Activated naive CD4-positive, alpha-beta T cell treated with anti-CD3 and anti-CD28 coated beads, Interleukin-2, amount 50 U/mL, for 24 hours (primary cell): Measurements from ENCODE around the gene ANO10.
"Not testable (repeated sequence)": the region's sequence is repeated elsewhere in the genome, so short reads cannot be mapped to it uniquely, and the experiment has no call there.

ENCODE experiments used
- H3K27ac Mint-ChIP-seq: one replicate; pipeline ENCODE4 v1.8.0; 2021; ENCODE audit warnings: mild to moderate bottlenecking, mixed read lengths
- H3K27me3 Mint-ChIP-seq: one replicate; pipeline ENCODE4 v1.8.0; 2021; ENCODE audit warnings: mixed read lengths
- H3K36me3 Mint-ChIP-seq: one replicate; pipeline ENCODE4 v1.8.0; 2021; ENCODE audit warnings: mixed read lengths
- H3K4me1 Mint-ChIP-seq: one replicate; pipeline ENCODE4 v1.8.0; 2021; ENCODE audit warnings: mixed read lengths
- H3K4me3 Mint-ChIP-seq: one replicate; pipeline ENCODE4 v1.8.0; 2021; ENCODE audit warnings: mild to moderate bottlenecking, mixed read lengths
- H3K9me3 Mint-ChIP-seq: one replicate; pipeline ENCODE4 v1.8.0; 2021; ENCODE audit warnings: mixed read lengths

Gene ANO10

GRCh38 chr3:43558171-43558570 is 63.6 kb downstream of the ANO10 start:
- Mint-ChIP-seq H3K27ac (no peak overlapping the region), H3K4me1 (no peaks in the 10 kb centered on the region), H3K36me3 (peaks cover 14% of the 10 kb centered on the region)

DNA sequence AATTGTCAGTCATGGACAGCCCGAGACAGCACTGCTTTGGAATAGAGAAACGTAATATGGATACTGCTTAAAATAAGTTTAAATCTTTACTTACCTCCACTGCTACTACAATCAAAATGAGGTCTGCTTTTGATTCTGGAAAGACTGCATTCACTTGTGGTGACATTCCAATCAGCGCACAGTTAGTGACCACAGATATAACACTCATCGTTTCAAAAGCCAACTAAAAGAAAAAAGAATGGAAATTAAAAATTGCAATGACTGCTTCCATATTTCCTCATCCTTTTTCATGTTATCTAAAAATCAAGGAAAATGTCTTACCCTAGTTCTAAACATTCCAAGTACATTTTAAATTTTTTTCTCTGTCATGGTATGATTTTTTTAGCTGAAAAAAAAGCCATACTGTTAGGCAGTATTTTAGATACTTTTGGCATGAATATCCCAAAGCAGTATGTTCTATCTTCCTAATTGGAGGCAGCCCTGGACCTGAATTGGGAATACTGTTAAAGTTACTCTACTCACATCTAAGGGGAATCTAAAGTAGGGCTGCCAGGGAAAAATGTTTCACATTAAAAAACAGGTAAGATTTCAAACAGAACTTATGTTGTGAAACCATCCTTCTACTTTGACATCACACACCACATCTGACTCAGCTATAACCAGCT is 72.1 kb downstream of the ANO10 start:
- Mint-ChIP-seq H3K27ac (no peak overlapping the region), H3K4me3 (no peak overlapping the region), H3K9me3 (no peaks in the 10 kb centered on the region), H3K4me1 (no peaks in the 10 kb centered on the region), H3K36me3 (peaks cover 8% of the 10 kb centered on the region), H3K27me3 (no peaks in the 10 kb centered on the region)

More at GRCh38 chr3:43558171-43558570, 63.6 kb downstream of the ANO10 start:
- no peak overlapping the region for H3K4me3 Mint-ChIP-seq
- no peaks in the 10 kb centered on the region for H3K27me3 Mint-ChIP-seq
- H3K9me3 Mint-ChIP-seq, result no peaks in the 10 kb centered on the region

DNA sequence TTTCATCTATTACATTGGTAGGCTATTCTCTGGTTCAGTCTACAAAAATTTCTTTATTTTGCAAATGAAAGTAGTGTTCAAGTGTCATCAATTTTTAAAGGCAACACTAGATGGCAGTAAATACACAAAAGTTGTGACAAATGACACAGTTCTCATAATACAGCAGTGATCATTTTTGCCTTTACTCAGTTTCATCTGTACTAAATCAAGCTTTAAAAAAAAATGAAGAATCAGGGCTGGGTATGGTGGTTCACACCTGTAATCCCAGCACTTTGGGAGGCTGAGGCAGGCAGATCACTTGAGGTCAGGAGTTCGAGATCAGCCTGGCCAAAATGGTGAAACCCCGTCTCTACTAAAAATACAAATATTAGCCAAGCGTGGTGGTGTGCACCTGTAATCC is 77.5 kb downstream of the ANO10 start:
- H3K4me3 Mint-ChIP-seq, H3K36me3 Mint-ChIP-seq, H3K27ac Mint-ChIP-seq, H3K4me1 Mint-ChIP-seq, H3K27me3 Mint-ChIP-seq, H3K9me3 Mint-ChIP-seq: not testable (repeated sequence)

DNA sequence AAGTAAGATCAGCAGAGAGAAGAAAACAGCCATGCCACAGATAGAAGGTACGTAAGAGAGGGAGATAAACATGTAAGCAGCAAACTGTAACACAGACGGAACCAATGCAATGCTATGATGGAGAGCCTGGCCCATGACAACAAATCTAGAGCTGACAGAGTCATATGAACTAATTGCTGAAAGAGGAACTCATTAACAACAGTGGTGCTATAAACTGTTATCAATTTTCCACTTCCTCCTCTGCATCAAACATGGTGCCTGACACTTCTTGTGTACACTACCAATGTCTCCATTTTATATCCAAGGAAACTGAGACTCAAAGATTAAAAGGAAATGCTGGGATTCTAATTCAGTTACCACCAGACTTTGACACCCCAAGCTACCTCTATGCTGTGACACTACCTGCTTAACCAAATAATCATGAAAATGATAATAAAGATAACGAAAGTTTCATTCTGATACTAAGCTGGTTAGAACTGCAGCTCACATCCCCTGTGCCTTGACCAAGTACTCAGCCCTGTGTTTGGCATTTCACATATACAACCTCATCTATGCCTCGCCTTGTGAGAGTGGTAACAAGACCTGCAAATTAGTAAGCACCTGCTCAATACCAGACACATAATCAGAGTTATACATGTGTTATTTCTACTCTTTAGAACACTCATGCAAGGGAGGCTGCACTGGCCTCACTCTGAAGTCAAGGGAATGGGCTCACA is 79.3 kb downstream of the ANO10 start:
- Mint-ChIP-seq H3K4me3 (no peak overlapping the region), H3K27ac (no peak overlapping the region), H3K9me3 (no peaks in the 10 kb centered on the region), H3K27me3 (no peaks in the 10 kb centered on the region), H3K36me3 (peaks cover 4% of the 10 kb centered on the region), H3K4me1 (no peaks in the 10 kb centered on the region)

- no peak overlapping the region for H3K27ac Mint-ChIP-seq
- no peak overlapping the region for H3K4me3 Mint-ChIP-seq
- no peaks in the 10 kb centered on the region for H3K27me3 Mint-ChIP-seq
- no peaks in the 10 kb centered on the region for H3K36me3 Mint-ChIP-seq
- H3K9me3 Mint-ChIP-seq, result no peaks in the 10 kb centered on the region
- no peaks in the 10 kb centered on the region for H3K4me1 Mint-ChIP-seq
Measured at GRCh38 chr3:43540624-43541023, 81.2 kb downstream of the ANO10 start.

DNA sequence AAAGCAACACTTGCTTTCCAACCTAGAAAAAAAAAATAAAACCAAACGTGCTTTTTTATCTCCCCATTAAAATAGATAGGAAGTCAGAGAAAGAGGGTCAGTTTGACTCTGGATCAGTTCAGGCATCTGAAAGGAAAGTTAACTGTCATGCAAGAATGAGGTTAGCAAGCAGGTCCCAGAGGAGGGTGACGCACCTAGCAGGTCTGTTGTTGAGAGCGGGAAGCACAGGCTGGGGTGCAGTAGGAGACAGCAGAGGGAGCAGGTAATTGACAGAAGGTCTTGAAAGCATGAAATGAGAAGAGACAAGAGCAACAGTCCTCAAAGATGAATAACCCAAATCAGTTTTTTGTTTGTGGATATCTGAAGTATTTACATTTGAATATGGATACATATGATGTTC is 82.5 kb downstream of the ANO10 start:
- H3K4me3 Mint-ChIP-seq, result no peak overlapping the region
- H3K9me3 Mint-ChIP-seq, result no peaks in the 10 kb centered on the region
- no peaks in the 10 kb centered on the region for H3K27me3 Mint-ChIP-seq
- H3K4me1 Mint-ChIP-seq, result no peaks in the 10 kb centered on the region
- H3K27ac Mint-ChIP-seq, result no peak overlapping the region
- no peaks in the 10 kb centered on the region for H3K36me3 Mint-ChIP-seq

DNA sequence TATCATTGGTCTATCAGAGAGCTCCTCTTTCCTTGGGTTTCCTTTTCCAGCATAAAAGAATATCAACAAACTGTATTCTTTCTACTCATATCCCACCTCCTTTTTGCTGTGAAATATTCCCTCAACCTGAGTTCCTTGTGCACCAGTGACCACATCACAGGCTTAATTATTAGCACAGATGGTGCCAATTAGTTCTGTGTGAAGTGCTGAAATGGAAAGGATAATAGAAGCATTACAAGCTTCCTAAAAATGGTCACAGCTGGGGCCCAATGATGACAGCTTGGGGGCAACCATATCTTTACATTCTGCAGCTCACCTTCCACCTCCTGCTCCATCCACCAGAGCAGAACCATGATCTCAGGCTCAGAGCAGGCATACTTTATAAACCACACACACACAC is 84.6 kb downstream of the ANO10 start:
- Mint-ChIP-seq H3K4me3 (no peak overlapping the region), H3K4me1 (no peaks in the 10 kb centered on the region)

DNA sequence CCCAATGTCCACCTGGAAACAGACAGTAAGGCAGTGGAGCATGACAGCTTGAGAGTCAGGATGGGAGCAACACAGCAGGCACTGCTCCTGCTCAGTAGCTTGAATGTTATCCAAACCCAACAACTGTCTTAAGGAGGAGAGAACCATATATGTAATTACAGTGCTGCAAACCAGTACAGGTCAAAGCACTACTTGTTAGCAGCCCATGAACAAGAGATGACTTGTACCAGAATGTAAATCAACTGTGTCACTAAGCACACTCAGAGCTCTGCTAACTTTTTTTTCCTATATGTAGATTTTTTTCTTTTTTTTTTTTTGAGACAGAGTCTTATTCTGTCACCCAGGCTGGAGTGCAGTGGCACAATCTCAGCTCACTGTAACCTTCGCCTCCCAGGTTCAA is 87.1 kb downstream of the ANO10 start:
- no peaks in the 10 kb centered on the region for H3K36me3 Mint-ChIP-seq

More for the DNA sequence above, 84.6 kb downstream of the ANO10 start:
- H3K36me3 Mint-ChIP-seq, result no peaks in the 10 kb centered on the region
- H3K27ac Mint-ChIP-seq, result no peak overlapping the region
- no peaks in the 10 kb centered on the region for H3K9me3 Mint-ChIP-seq
- no peaks in the 10 kb centered on the region for H3K27me3 Mint-ChIP-seq

GRCh38 chr3:43533009-43533408 is 88.8 kb downstream of the ANO10 start:
- Mint-ChIP-seq H3K36me3 (peaks cover 5% of the 10 kb centered on the region), H3K4me1 (no peaks in the 10 kb centered on the region), H3K27me3 (no peaks in the 10 kb centered on the region), H3K4me3 (no peak overlapping the region), H3K9me3 (peaks cover 6% of the 10 kb centered on the region), H3K27ac (no peak overlapping the region)

More for the DNA sequence above, 87.1 kb downstream of the ANO10 start:
- Mint-ChIP-seq H3K27ac (no peak overlapping the region), H3K4me1 (no peaks in the 10 kb centered on the region), H3K27me3 (no peaks in the 10 kb centered on the region), H3K4me3 (no peak overlapping the region), H3K9me3 (no peaks in the 10 kb centered on the region)

GRCh38 chr3:43531835-43532234 is 90.0 kb downstream of the ANO10 start:
- Mint-ChIP-seq H3K4me1 (no peaks in the 10 kb centered on the region), H3K4me3 (no peak overlapping the region), H3K27me3 (no peaks in the 10 kb centered on the region), H3K27ac (no peak overlapping the region), H3K9me3 (peaks cover 13% of the 10 kb centered on the region), H3K36me3 (peaks cover 7% of the 10 kb centered on the region)

DNA sequence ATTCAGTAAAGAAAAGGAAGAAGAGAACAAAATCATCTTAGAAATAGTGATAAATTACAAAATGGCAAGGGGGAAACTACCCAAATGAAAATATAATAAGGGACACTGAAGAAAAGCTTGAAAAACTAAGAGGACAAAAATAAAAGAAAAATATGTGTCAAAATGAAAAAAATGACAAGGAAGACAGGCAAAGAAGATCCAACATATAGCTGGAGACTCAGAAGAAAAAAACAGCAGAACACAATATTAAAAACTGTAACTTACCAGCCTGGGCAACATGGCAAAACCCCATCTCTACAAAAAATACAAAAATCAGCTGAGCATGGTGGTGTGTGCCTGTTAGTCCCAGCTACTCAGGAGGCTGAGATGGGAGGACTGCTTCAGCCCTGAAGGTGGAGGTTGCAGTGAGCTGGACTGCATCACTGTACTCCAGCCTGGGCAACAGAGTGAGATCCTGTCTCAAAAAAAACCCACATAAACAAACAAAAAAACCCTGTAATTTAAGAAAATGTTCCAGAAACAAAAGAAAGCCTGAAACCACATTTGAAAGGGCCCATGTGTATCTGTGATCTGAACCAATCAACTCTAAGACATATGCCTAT is 93.2 kb downstream of the ANO10 start:
- Mint-ChIP-seq H3K36me3 (peaks cover 7% of the 10 kb centered on the region), H3K4me1 (no peaks in the 10 kb centered on the region), H3K27ac (no peak overlapping the region), H3K4me3 (no peak overlapping the region), H3K27me3 (no peaks in the 10 kb centered on the region), H3K9me3 (peaks cover 13% of the 10 kb centered on the region)

DNA sequence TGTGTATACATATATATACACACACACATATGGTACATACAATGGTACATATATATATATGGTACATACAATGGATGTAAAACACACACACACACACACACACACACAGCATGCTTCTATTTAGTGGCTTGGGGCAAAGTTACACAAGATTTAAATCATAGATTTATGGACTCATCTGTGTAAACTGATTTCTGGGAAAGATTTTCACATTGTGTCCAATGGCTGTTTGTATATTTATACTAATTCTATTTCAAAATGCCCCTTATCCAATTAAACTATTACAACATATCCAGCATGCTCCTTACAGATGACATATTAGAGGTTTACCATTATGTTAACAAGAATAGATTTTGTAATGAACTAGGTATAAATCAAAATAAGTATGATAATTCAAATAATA is 94.9 kb downstream of the ANO10 start:
- no peak overlapping the region for H3K27ac Mint-ChIP-seq
- peaks cover 7% of the 10 kb centered on the region for H3K36me3 Mint-ChIP-seq
- no peak overlapping the region for H3K4me3 Mint-ChIP-seq
- H3K9me3 Mint-ChIP-seq, result peaks cover 13% of the 10 kb centered on the region
- H3K27me3 Mint-ChIP-seq, result no peaks in the 10 kb centered on the region
- no peaks in the 10 kb centered on the region for H3K4me1 Mint-ChIP-seq

DNA sequence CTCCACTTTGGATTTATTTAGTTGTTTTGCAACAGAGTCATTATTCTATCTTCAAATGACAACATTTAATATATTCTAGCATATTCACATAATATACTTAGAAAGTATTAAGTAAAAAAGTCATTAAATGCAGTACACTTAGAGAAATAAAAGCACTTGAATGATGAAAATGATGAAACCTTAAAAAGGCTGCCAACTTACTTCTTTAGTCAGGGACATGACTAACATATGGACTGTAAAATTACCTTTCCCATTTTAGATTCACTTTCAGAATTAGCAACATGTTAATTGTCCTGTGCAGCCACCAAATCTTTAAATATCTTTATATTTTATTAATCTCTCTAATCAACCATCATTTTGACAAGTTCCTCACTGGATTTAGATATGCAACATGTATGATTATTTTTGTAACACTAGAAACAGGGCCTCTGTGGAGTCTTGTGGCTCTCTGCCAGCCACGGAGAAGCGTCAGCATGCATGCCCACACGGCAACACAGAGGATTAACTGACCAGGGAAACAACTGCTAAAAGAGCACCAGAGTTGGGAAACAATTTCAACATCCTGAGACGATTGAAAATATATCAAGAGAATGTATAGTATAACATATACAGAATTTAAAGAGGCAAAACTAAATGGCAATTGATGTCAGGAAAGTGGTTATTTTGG is 95.7 kb downstream of the ANO10 start:
- no peak overlapping the region for H3K27ac Mint-ChIP-seq
- H3K36me3 Mint-ChIP-seq, result peaks cover 10% of the 10 kb centered on the region
- no peaks in the 10 kb centered on the region for H3K27me3 Mint-ChIP-seq
- H3K4me3 Mint-ChIP-seq, result no peak overlapping the region
- peaks cover 13% of the 10 kb centered on the region for H3K9me3 Mint-ChIP-seq
- no peaks in the 10 kb centered on the region for H3K4me1 Mint-ChIP-seq

GRCh38 chr3:43525386-43525785 is 96.4 kb downstream of the ANO10 start:
- H3K9me3 Mint-ChIP-seq, result peaks cover 13% of the 10 kb centered on the region
- no peaks in the 10 kb centered on the region for H3K27me3 Mint-ChIP-seq
- no peak overlapping the region for H3K27ac Mint-ChIP-seq
- H3K4me1 Mint-ChIP-seq, result no peaks in the 10 kb centered on the region
- no peak overlapping the region for H3K4me3 Mint-ChIP-seq
- H3K36me3 Mint-ChIP-seq, result peaks cover 10% of the 10 kb centered on the region

DNA sequence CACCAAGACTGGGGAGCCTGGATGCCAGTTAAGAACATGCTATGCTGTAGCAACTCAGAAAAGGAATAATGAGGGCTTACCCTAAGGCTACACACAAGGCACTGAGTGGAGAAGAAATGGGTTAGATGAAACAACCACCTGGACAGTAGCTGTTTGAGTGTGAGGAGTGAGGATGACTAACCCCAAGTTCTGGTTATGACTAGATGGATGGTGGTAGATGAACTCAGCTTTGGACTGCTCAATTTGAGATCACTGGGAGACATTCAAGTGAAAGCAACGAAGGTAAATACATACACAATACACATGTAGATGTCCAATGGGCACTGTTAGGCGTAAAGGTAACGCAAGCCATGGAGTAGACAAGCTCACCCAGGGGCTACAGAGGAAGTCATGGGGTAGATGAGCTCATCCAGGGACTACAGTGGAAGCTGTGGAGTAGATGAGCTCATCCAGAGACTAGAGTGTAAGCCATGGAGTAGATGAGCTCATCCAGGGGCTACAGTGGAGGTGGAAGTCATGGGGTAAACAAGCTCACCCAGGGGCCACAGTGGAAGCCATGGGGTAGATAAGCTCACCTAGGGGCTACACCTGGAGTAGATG is 98.3 kb downstream of the ANO10 start:
- no peaks in the 10 kb centered on the region for H3K4me1 Mint-ChIP-seq
- peaks cover 22% of the 10 kb centered on the region for H3K9me3 Mint-ChIP-seq
- H3K4me3 Mint-ChIP-seq, result no peak overlapping the region
- peaks cover 23% of the 10 kb centered on the region for H3K36me3 Mint-ChIP-seq
- H3K27ac Mint-ChIP-seq, result no peak overlapping the region
- no peaks in the 10 kb centered on the region for H3K27me3 Mint-ChIP-seq
